Peyer's patch (tissue), 4 donors: Measurements from ENCODE around the gene ABHD2. TPM values are rescaled to one million over a fixed set of nuclear protein-coding genes. Genes with fewer than 3 reads are reported as not detected.
"Not testable (repeated sequence)": the region's sequence is repeated elsewhere in the genome, so short reads cannot be mapped to it uniquely, and the experiment has no call there.

ENCODE experiments used
- DNase-seq, 3 donors: peaks; one replicate each; pipeline ENCODE4 v3.0.0-alpha.2; 2017 to 2019
- H3K27ac ChIP-seq, 4 donors: fragments of 200-600 bp; sonication (generic); one replicate each; pipeline ENCODE4 v1.5.1; 2016 to 2019
- H3K27me3 ChIP-seq, 2 donors: fragments of 200-600 bp; sonication (generic); one replicate each; pipeline ENCODE4 v1.5.1; 2019
- H3K36me3 ChIP-seq, 3 donors: fragments of 200-600 bp; sonication (generic); one replicate each; pipeline ENCODE4 v1.5.1; 2016 to 2019
- H3K4me1 ChIP-seq, 4 donors: fragments of 200-600 bp; sonication (generic); one replicate each; pipeline ENCODE4 v1.5.1; 2016 to 2019
- H3K4me3 ChIP-seq, 4 donors: fragments of 200-600 bp; sonication (generic); 1 replicate in 3 of 4; 2 replicates in 1 of 4; pipeline ENCODE4 v1.5.1; 2016 to 2019; ENCODE audit warnings: mild to moderate bottlenecking in 1 of 4
- H3K9me3 ChIP-seq, 4 donors: fragments of 200-600 bp; sonication (generic); one replicate each; pipeline ENCODE4 v1.5.1; 2016 to 2019; ENCODE audit warnings: mild to moderate bottlenecking in 1 of 4
- POLR2A ChIP-seq, 2 donors: fragments of 450-650 bp; IDR thresholded peaks; one replicate each; pipeline ENCODE4 v1.5.1; 2017; ENCODE audit warnings: antibody characterized with exemption in 2 of 2, mild to moderate bottlenecking in 2 of 2, moderate library complexity in 2 of 2
- total RNA-seq, 4 donors: library from RNA; depleted of rRNA; stranded (reverse); fragments of >200 nt; gene quantifications; one replicate each; pipeline ENCODE4 v1.1.0, GENCODE V29; 2016
- TF ChIP-seq, protein P1 (sequence below), 6 experiments: fragments of 450-650 bp in 4 of 6; fragments of 200-600 bp in 2 of 6; sonication (generic) in 1 of 6; IDR thresholded peaks; one replicate each; pipeline ENCODE4 v1.5.1; 2017 to 2019; ENCODE audit warnings: antibody characterized with exemption in 6 of 6, mild to moderate bottlenecking in 3 of 6, moderate library complexity in 1 of 6

ABHD2 gene
- total RNA-seq, 4 donors from 2014 or later, result 75.9 to 190 (median 121) TPM

DNA sequence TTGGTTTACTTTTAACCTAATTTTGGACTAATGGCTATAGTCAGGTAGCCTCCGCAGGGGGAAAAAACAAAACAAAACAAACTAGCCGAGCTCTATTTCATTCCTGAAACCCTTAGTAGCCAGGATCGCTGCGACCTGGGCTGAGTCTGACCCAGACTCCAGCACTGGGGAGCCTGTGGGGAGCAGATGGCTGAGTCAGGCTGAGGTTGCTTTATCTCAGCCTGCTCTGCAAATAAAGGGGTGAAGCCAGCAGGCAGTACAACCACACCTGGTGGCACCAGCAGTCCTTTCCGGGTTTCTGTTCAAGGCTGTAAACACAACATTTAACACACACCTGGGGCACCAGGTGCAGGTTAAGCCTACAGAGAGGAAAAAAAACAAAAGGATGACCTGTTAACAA is 27.3 kb downstream of the ABHD2 start:
- Histone ChIP-seq H3K27me3 (no peaks in the 10 kb centered on the region), H3K4me3 (peak overlapping the region in 1 of 4 donors; percentile 3), H3K27ac (peak overlapping the region in 3 of 4 donors; percentile 47 to 88 (median 72)), H3K36me3 (peaks cover 0 to 27% (median 0%) of the 10 kb centered on the region in 3 donors), H3K9me3 (no peaks in the 10 kb centered on the region), H3K4me1 (peaks cover 0 to 75% (median 12%) of the 10 kb centered on the region in 4 donors)
- DNase-seq, result peak in 2 of 3 donors; percentile 78 to 87
- TF ChIP-seq, protein P1, sequence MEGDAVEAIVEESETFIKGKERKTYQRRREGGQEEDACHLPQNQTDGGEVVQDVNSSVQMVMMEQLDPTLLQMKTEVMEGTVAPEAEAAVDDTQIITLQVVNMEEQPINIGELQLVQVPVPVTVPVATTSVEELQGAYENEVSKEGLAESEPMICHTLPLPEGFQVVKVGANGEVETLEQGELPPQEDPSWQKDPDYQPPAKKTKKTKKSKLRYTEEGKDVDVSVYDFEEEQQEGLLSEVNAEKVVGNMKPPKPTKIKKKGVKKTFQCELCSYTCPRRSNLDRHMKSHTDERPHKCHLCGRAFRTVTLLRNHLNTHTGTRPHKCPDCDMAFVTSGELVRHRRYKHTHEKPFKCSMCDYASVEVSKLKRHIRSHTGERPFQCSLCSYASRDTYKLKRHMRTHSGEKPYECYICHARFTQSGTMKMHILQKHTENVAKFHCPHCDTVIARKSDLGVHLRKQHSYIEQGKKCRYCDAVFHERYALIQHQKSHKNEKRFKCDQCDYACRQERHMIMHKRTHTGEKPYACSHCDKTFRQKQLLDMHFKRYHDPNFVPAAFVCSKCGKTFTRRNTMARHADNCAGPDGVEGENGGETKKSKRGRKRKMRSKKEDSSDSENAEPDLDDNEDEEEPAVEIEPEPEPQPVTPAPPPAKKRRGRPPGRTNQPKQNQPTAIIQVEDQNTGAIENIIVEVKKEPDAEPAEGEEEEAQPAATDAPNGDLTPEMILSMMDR (IDR thresholded peaks at IDR 0.05), result no peak
- peak in 1 of 2 donors; percentile 81 for TF ChIP-seq POLR2A (IDR thresholded peaks at IDR 0.05)

DNA sequence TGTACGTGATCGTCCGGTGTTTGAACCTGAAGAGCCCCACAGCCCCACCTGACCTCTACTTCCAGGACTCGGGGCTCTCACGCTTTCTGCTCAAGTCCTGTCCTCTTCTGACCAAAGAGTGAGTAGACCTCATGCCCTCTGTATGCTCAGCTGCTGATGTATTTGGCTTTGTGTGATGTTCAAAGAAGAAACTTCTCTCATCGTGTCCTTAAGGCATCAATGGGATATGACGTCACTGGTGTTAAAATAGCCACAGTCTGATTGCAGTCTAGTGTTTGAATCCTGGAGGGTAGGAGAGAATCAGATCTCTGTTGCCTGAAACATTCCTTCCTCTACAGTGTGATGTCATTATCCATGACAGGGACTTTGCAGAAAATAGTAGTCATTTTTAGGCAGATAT is 28.1 kb downstream of the ABHD2 start:
- peak overlapping the region in 3 of 4 donors; percentile 47 to 88 (median 72) for H3K27ac ChIP-seq
- H3K27me3 ChIP-seq, result no peaks in the 10 kb centered on the region
- no peak overlapping the region for H3K4me3 ChIP-seq
- DNase-seq, result no peak
- TF ChIP-seq, protein P1 (IDR thresholded peaks at IDR 0.05), result no peak
- H3K36me3 ChIP-seq, result peaks cover 0 to 27% (median 0%) of the 10 kb centered on the region in 3 donors
- no peaks in the 10 kb centered on the region for H3K9me3 ChIP-seq
- peaks cover 0 to 81% (median 12%) of the 10 kb centered on the region in 4 donors for H3K4me1 ChIP-seq

DNA sequence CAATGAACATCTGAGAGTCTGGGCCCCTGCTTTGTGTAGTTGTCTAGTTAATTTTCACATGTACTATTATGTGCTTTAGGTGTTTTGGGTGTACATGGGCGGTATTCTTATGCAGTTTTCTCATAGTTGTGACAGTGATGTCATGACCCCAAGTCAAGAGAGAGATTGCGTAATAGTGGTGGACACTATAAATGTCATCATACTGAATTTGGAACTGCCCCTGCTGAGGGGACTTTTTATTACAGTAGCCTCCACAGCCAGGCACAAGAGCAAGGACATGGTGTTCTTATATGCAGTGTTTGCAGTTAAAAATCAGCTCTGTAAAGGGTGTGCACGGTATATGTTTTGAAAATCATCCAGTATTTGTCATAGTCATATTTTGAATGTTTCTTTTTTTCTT is 29.5 kb downstream of the ABHD2 start:
- H3K36me3 ChIP-seq, result peaks cover 0 to 37% (median 0%) of the 10 kb centered on the region in 3 donors
- peaks cover 0 to 80% (median 7%) of the 10 kb centered on the region in 4 donors for H3K4me1 ChIP-seq
- H3K4me3 ChIP-seq, result no peak overlapping the region
- TF ChIP-seq, protein P1 (IDR thresholded peaks at IDR 0.05), result no peak
- no peaks in the 10 kb centered on the region for H3K27me3 ChIP-seq
- no peaks in the 10 kb centered on the region for H3K9me3 ChIP-seq
- H3K27ac ChIP-seq, result peak overlapping the region in 1 of 4 donors; percentile 88
- DNase-seq, result no peak

DNA sequence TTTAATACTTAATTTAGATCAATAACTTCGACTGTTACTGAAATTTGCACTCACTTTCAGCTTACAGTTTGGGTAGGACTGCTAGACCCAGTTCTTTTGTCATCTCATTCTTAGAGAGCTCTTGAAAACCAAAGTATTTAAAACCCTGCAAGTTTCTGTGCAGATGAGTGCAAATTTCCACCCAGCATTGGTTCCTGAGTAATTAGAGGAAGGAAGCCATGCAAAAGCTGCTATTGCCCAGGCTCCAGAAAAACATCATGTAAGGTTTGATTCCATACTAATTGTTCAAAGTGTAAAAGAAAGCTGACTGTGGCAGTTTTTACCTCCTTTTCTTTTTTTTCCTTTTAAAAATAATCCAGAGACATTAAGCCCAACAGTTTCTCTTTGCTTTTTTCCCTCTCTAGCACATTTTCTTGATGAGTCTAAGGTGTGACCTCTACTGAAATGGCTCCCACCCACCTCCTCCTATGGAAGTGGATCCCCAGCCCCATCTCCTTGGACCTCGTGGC is 30.3 kb downstream of the ABHD2 start:
- Histone ChIP-seq H3K36me3 (peaks cover 0 to 41% (median 0%) of the 10 kb centered on the region in 3 donors), H3K4me1 (peaks cover 0 to 73% (median 5%) of the 10 kb centered on the region in 4 donors)

DNA sequence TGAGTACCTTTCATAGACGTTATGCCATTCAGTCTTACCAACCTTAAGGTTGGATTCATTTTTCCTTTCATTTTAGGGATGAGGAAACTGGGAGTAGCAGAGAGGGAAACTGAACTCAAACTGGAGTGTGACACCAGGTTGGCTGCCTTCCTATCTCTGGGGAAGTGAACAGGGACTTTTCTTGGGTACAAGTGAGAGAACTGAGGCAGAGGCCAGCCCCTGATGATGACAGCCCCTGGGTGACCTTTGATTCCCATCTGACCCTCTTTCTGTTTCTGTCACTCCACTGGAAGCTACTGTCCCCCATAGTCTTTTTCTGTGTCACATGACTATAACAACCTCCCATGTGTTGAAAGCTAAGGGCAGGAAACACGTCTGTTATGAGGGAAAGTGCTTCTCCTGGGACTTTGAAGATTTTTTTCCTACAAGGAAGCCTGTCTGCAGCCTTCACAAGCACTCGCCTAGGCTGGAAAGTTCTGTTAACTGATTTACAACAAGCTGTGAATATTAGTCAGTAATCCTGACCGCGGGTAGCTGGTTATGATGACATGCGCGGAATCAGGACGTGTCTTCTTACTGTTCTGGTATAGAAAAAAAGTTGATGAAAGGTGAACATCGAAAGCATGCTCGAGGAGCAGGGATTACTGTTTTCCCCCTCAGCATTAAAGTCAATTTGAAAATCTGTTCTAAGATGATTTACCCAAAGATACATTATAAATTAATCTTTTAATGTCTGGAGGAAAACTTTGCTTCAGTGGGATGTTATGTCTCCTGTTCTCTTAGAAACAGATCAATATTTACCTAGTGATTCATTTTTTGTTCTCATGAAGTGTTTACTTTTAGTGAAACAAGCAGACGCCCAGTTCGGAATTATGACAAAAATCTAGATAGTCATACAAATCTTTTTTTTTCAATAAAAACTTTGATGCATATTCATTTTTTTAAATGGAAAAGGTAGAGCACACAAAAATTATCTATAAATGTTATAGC is 31.5 kb downstream of the ABHD2 start:
- Histone ChIP-seq H3K4me3 (no peak overlapping the region), H3K9me3 (no peaks in the 10 kb centered on the region), H3K4me1 (peaks cover 0 to 63% (median 3%) of the 10 kb centered on the region in 4 donors), H3K27ac (peak overlapping the region; percentile 11 to 87 (median 74)), H3K36me3 (peaks cover 0 to 41% (median 0%) of the 10 kb centered on the region in 3 donors), H3K27me3 (no peaks in the 10 kb centered on the region)
- TF ChIP-seq, protein P1 (IDR thresholded peaks at IDR 0.05), result no peak
- TF ChIP-seq POLR2A (IDR thresholded peaks at IDR 0.05), result no peak
- DNase-seq, result peak in 1 of 3 donors; percentile 57

More for the DNA sequence above, 30.3 kb downstream of the ABHD2 start:
- H3K4me3 ChIP-seq, result no peak overlapping the region
- H3K27ac ChIP-seq, result peak overlapping the region in 2 of 4 donors; percentile 79 to 87
- DNase-seq, result no peak
- no peaks in the 10 kb centered on the region for H3K9me3 ChIP-seq
- H3K27me3 ChIP-seq, result no peaks in the 10 kb centered on the region
- TF ChIP-seq, protein P1 (IDR thresholded peaks at IDR 0.05), result no peak
- TF ChIP-seq POLR2A (IDR thresholded peaks at IDR 0.05), result no peak

DNA sequence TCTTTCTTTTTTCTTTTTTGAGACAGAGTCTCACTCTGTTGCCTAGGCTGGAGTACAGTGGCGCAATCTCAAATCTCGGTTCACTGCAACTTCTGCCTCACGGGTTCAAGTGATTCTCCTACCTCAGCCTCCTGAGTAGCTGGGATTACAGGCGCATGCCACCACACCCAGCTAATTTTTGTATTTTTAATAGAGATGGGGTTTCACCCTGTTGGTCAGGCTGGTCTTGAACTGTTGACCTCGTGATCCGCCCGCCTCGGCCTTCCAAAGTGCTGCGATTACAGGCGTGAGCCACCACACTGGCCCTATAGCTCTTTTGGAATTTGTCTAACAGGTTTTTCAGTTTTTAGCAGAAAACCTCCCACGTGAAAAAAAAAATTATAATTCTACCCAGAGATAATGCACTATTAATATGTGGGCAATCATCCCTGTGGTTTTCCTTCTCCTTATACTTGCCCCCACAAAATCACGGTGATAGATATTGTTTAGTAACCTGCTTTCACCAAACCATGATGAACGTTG is 32.3 kb downstream of the ABHD2 start:
- Histone ChIP-seq H3K27ac (peak overlapping the region in 3 of 4 donors; percentile 68 to 87 (median 82)), H3K4me1 (peaks cover 0 to 55% (median 3%) of the 10 kb centered on the region in 4 donors), H3K36me3 (peaks cover 0 to 41% (median 0%) of the 10 kb centered on the region in 3 donors)
- H3K4me3 ChIP-seq, H3K27me3 ChIP-seq, H3K9me3 ChIP-seq, DNase-seq: not testable (repeated sequence)
